Cerebellar nuclear complex (tissue), 1 donor: ENCODE measurements around the gene MEGF11.

Experiments
- DNase-seq, 2 experiments: peaks; one replicate each; lab custom pipeline; 2025; lab: John Stamatoyannopoulos, UW

Gene MEGF11

GRCh38 chr15:66253418-66254088, at the start of gene MEGF11:
TSS of gene MEGF11 (minus strand) at chr15:66253750. CDS start at chr15:66128403, 125,347 bp downstream.
- DNase-seq, result peak in 1 of 2 experiments; percentile 32

- no peak for DNase-seq
These were observed 49.1 kb upstream of the MEGF11 start for GRCh38 chr15:66302489-66303278.

GRCh38 chr15:66298803-66299251, 45.3 kb upstream of the MEGF11 start:
- DNase-seq, result no peak

GRCh38 chr15:66296186-66296585, 42.6 kb upstream of the MEGF11 start:
- DNase-seq, result no peak

GRCh38 chr15:66294932-66295235, 41.3 kb upstream of the MEGF11 start:
- DNase-seq, result no peak

GRCh38 chr15:66294157-66294931, 40.8 kb upstream of the MEGF11 start:
- DNase-seq, result no peak

GRCh38 chr15:66293419-66294156, 40.0 kb upstream of the MEGF11 start, which contains the start of gene DIS3L:
TSS of gene DIS3L (plus strand) at chr15:66293568. CDS start at chr15:66293597, 29 bp downstream.
- DNase-seq, result no peak

GRCh38 chr15:66292571-66293418, 39.2 kb upstream of the MEGF11 start:
- no peak for DNase-seq

GRCh38 chr15:66291816-66292570, 38.4 kb upstream of the MEGF11 start:
- no peak for DNase-seq

GRCh38 chr15:66290518-66290917, 37.0 kb upstream of the MEGF11 start:
- no peak for DNase-seq

GRCh38 chr15:66290007-66290406, 36.5 kb upstream of the MEGF11 start:
- DNase-seq, result no peak

GRCh38 chr15:66288551-66289185, 35.1 kb upstream of the MEGF11 start:
- DNase-seq, result no peak

GRCh38 chr15:66288093-66288492, 34.5 kb upstream of the MEGF11 start:
- DNase-seq, result no peak

- no peak for DNase-seq
These were observed 34.0 kb upstream of the MEGF11 start for GRCh38 chr15:66287461-66288057.

GRCh38 chr15:66285533-66286280, 32.2 kb upstream of the MEGF11 start:
- no peak for DNase-seq

- DNase-seq, result no peak
These were observed 30.7 kb upstream of the MEGF11 start for GRCh38 chr15:66284271-66284670.

GRCh38 chr15:66278671-66279070, 25.1 kb upstream of the MEGF11 start:
- DNase-seq, result no peak

GRCh38 chr15:66278056-66278455, 24.5 kb upstream of the MEGF11 start:
- no peak for DNase-seq

GRCh38 chr15:66276546-66276945, 23.0 kb upstream of the MEGF11 start:
- DNase-seq, result no peak
